Measurements from ENCODE around the gene SPATA2. TPM values are rescaled to one million over a fixed set of nuclear protein-coding genes. Genes with fewer than 3 reads are reported as not detected.

The SPATA2 gene
- total and polyA plus RNA-seq, 2 of the 8 experiments (the other 6 are each of a cell fraction or from before 2014, with no cell fraction given): 11.0 to 13.0 TPM

GRCh38 chr20:49904440-49905214, 10.7 kb downstream of the SPATA2 start:
- H4K20me1 ChIP-seq (replicated peaks in 1 of 2; ENCODE audit: control insufficient read depth in 1 of 2, insufficient read depth in 2 of 2, low read length in 2 of 2): peaks cover 0 to 18% of the 10 kb centered on the region in 2 experiments
- no peak for FAIRE-seq
- TF ChIP-seq RNF2 (IDR thresholded peaks at IDR 0.05; ENCODE audit: borderline replicate concordance, low read depth, low read length, missing control alignments, poor library complexity, severe bottlenecking): no peak
- TF ChIP-seq, protein P1, sequence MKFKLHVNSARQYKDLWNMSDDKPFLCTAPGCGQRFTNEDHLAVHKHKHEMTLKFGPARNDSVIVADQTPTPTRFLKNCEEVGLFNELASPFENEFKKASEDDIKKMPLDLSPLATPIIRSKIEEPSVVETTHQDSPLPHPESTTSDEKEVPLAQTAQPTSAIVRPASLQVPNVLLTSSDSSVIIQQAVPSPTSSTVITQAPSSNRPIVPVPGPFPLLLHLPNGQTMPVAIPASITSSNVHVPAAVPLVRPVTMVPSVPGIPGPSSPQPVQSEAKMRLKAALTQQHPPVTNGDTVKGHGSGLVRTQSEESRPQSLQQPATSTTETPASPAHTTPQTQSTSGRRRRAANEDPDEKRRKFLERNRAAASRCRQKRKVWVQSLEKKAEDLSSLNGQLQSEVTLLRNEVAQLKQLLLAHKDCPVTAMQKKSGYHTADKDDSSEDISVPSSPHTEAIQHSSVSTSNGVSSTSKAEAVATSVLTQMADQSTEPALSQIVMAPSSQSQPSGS (IDR thresholded peaks at IDR 0.05; ENCODE audit: low read length): no peak
- no peak for TF ChIP-seq CBX8 (IDR thresholded peaks at IDR 0.05; ENCODE audit: borderline replicate concordance, low read depth, low read length)
- TF ChIP-seq BRCA1 (IDR thresholded peaks at IDR 0.05; ENCODE audit: low read depth, low read length): no peak
- TF ChIP-seq, protein P2, sequence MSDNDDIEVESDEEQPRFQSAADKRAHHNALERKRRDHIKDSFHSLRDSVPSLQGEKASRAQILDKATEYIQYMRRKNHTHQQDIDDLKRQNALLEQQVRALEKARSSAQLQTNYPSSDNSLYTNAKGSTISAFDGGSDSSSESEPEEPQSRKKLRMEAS (IDR thresholded peaks at IDR 0.05): no peak
- no peak for TF ChIP-seq POLR2AphosphoS5 (IDR thresholded peaks at IDR 0.05; ENCODE audit: low read depth, low read length)
- no peak for TF ChIP-seq KDM5A (IDR thresholded peaks at IDR 0.05; ENCODE audit: low read length)
- TF ChIP-seq PHF8 (conservative IDR thresholded peaks at IDR 0.05; ENCODE audit: low read depth, low read length): no peak
- TF ChIP-seq SIRT6 (IDR thresholded peaks at IDR 0.05; ENCODE audit: low read length): no peak
- no peak for TF ChIP-seq SP2 (IDR thresholded peaks at IDR 0.05; ENCODE audit: low read length)

More at GRCh38 chr20:49904440-49905214, 10.7 kb downstream of the SPATA2 start:
- Histone ChIP-seq H3K56ac (replicated peaks; ENCODE audit: insufficient read length, low read depth, low read length) (no peak overlapping the region), H3K4me2 (ENCODE audit: insufficient read depth in 1 of 2, low read depth in 2 of 2, low read length in 2 of 2) (no peak overlapping the region), H3K9ac (replicated peaks in 1 of 4; ENCODE audit: extremely low read depth in 1 of 4, low read depth in 3 of 4, low read length in 3 of 4) (no peak overlapping the region), H3K27me3 (replicated peaks in 1 of 4; ENCODE audit: control insufficient read depth in 3 of 4, extremely low read depth in 1 of 4, insufficient read depth in 3 of 4, low read length in 3 of 4) (no peaks in the 10 kb centered on the region), H3K79me2 (ENCODE audit: control insufficient read depth in 1 of 2, insufficient read depth in 2 of 2, low read length in 2 of 2) (0 out of 4 replicates have a peak, but pooled peaks cover 0 to 4% of the 10 kb centered on the region in 2 experiments), H2BK15ac (ENCODE audit: low read length) (no peak overlapping the region), H2BK120ac (replicated peaks; ENCODE audit: low read depth, low read length) (no peak overlapping the region), H4K5ac (ENCODE audit: insufficient read length, low read depth, low read length) (no peak overlapping the region), H2BK5ac (ENCODE audit: low read depth, low read length) (no peak overlapping the region), H3K79me1 (ENCODE audit: low read depth, low read length) (peaks cover 6% of the 10 kb centered on the region), H3K27ac (ENCODE audit: low read depth, low read length) (no peak overlapping the region), H2AFZ (ENCODE audit: low read length) (no peak overlapping the region), H3K23me2 (ENCODE audit: low read depth, low read length) (no peaks in the 10 kb centered on the region), H2BK12ac (ENCODE audit: low read depth, low read length) (no peak overlapping the region), H3K36me3 (ENCODE audit: control insufficient read depth in 2 of 4, insufficient read depth in 4 of 4, low read length in 3 of 4) (peaks cover 3 to 29% (median 9%) of the 10 kb centered on the region in 4 experiments; a peak in 5 of 8 replicates), H4K91ac (replicated peaks; ENCODE audit: insufficient read length, low read length) (no peak overlapping the region), H3K23ac (ENCODE audit: insufficient read length) (no peak overlapping the region), H2AK5ac (ENCODE audit: low read depth, low read length) (no peak overlapping the region), H3K4ac (replicated peaks; ENCODE audit: insufficient read length, low read depth, low read length) (no peak overlapping the region), H3K9me3 (ENCODE audit: insufficient read depth in 2 of 2, low read depth in 1 of 2, low read length in 1 of 2) (no peaks in the 10 kb centered on the region), H3K4me3 (ENCODE audit: extremely low read depth in 1 of 4, insufficient read depth in 2 of 4, low read depth in 3 of 4, low read length in 4 of 4) (no peak overlapping the region), H3K14ac (ENCODE audit: insufficient read length) (no peak overlapping the region), H3K18ac (ENCODE audit: extremely low read depth, low read length) (no peak overlapping the region), H3K4me1 (replicated peaks in 1 of 4; ENCODE audit: control insufficient read depth in 3 of 4, insufficient read depth in 4 of 4, low read length in 3 of 4) (no peaks in the 10 kb centered on the region), H2BK20ac (ENCODE audit: low read length) (no peak overlapping the region), H4K8ac (ENCODE audit: extremely low read depth, insufficient read depth, low read length) (no peak overlapping the region)
- DNase-seq (ENCODE audit: low read depth in 1 of 2, low spot score in 2 of 2): no peak
- ChIA-PET POLR2A (ENCODE audit: partially characterized antibody) (interaction anchor here (2.8 kb wide), 1 partner anchor 13 kb away, joined by 7 read pairs; no protein-coding TSS in a partner anchor), CTCF (ENCODE audit: partially characterized antibody) (interaction anchor here (0.8 to 16.4 kb wide), 5 partner anchors 9 to 301 kb away, joined by 3 to 199 read pairs (median 4); no protein-coding TSS in a partner anchor)
- WGBS, 2 experiments (ENCODE audit: extremely low coverage in 1 of 2, insufficient coverage in 1 of 2, insufficient read length in 1 of 2, insufficient replicate concordance in 2 of 2, low coverage in 1 of 2, low lambda C conversion rate in 2 of 2, missing lambda C conversion rate in 1 of 2): 91% methylated on average over 17 of the region's 17 CpGs; no CpG with 5 or more reads in 1 of the 2 experiments

All from H1 (cell line).